ENCODE data around the gene BICDL2.
A peak's percentile ranks its signal among the peaks of the same experiment; 100 is the strongest.

The BICDL2 gene

DNA sequence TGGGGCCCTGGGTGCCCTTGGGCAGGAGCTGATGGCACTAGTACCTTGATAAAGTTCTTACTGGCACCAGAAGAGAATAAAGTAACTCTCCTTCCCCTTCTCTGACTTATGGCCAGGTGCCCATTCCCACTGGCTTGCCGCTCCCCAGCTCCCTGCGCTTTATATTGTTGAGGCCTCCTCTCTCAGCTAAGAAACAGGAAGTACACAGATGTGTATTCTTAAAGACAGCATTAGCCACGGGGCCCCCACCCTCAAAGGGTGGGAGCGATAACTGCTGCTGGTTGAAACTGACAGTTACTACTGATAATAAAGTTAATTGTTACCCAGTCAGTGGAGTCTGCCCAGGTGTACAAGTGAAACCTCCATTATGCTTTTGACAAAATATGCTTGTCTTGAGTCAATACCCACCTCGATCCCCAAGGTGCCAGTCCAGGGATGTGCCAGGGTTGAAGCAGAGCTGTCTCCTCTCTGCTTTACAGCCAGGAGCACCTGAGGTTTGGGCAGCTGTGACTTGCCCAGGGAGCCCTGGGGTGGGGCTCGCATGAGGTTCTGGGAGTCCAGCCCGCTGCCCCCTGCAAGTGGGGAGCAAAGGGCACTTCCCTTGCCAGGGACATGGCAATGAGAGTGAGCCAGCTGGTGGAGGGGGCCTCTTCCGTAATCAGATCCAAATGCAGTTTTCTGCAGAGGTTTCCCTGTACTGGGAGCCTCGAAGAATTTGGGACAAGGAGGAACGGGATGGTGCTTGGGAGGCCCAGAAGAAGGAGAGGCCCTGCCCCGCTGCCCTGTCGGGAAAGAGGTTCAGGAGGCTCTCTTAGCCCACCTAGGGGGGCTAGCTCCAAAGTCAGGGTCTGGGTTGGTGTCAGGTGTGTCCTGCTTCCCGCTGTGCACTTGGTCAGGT is 29.4 kb downstream of the BICDL2 start:
- DNase-seq: no peak

DNA sequence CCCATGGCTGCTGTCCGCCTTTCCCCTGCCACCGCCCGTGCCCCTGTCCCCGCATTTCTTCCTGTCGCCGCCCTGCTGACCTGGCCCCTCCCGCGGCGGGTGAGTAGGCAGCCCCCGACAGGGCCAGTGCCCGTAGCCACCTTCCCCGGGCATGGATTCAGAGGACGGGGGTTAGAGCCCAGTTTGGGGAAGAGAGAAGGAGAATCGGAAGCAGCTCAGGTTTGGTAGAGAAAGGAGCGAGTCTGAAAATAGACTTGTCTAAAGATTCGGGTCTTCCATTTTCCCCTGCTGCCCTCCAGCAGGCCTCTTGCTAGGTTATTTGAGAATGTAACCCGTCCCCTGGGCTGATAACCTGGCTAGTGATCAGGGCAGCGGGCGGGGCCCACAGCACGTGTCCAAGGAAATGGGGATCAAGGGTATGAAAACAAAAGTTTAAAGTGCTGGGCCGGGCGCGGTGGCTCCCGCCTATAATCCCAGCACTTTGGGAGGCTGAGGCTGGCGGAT is 31.9 kb downstream of the BICDL2 start:
- no peak for DNase-seq

DNA sequence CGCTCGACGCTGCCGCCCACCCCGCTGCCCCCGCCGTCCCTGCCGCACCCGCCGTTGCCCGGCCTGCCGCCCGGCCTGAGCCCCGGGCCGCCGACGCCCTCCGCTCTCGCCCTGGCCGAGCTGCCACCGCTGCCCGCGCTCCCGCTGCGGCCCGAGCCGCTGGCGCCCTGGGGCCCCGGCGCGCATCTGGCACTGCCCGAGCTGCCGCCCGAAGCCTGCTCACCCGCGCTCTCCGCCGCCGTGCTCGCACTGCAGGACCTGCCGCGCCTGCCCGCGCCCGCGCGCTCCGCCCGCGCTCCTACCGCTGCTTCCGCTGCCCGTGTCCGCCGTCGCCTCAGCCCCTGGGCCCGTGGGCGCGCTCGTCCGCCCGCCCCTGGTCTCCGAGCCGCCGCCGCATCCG is 32.4 kb downstream of the BICDL2 start:
- DNase-seq: no peak

DNA sequence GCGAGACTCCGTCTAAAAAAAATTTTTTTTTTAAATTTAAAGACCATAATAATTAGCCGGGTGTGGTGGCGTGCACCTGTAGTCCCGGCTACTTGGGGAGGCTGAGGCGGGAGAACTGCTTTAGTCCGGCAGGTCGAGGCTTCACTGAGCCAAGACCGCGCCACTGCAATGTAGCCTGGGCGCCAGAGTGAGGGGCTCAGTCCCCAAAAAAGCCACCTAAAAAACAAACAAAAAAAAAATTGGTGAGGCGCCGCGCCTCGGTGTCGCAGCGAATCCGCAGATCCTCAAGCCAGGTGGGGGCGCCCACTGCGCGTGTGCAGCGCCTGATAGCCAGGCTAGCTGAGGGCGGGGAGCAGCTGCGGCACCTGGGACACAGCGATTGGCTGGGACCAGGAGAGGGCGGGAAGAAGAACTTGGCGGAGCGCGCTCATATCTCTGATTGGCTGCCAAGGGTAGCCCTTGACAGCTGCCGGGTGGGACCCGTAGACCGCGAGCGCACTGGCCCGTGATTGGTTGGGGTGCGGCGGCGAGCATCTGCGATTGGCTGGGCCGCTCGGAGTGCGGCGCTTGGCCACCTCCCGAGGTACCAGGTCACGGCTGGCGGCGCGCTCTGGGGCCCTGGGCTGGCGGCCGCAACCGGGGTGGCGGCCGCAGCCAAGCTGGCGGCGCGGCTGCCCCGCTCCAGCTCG is 33.0 kb downstream of the BICDL2 start:
- peak; percentile 90 for DNase-seq

DNA sequence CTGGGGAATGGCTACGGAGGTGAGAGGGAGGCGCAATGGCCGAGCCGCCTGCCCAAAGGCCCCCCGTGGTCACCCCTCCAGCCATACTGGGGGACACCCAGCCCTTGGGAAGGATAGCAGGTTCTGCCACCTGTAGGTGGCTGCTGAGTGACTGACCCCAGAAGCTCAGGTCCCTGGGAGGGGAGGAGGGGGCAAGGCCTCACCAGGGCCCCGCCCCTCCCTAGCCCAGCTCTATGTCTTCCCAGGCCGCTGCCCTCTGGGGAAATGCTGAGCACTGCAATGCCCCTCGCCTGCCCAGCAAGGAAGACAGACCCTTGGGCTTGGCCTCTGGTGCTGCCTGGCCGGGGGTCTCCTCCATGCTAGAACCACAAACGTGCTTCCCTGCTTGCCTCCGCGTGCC is 35.4 kb downstream of the BICDL2 start:
- DNase-seq: no peak

DNA sequence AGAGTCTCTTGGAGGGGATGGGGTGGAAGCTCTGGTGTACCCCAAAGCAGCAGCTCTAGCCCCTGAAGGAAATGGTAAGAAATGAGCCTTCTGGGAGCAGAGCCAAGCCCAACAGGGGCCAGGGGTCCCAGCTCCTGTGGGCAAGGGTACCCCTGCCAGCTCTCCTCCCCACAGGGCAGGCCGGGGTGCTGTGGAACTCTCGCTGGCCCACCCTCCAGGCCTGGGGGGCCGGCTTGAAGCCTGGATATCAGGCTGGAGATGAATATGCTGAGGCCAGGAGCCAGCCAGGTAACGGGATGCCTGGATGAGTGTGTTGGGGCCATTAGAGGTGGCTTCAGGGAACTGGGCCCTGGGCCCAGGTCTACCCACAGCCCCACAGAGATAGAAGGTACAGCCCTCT is 36.2 kb downstream of the BICDL2 start:
- no peak for DNase-seq

DNA sequence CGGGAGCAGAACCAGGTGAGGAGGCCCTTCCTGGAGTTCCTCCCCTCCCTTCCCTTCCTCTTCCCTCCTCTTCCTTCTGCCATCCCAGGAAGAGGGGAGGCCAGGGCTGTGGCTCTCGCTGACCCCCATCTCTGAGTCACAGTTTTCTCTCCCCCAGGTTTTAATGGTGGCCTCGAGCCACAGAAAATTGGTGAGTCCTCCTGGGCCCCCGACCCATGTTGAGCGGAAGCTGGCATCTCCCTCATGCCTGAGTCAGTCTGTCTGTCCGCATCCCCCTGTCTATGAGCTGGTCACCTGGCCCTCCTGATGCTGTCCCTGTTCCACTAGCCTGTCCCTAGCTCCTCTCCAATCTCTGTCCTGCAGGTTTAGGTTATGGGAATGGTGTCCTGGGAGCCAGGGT is 36.8 kb downstream of the BICDL2 start:
- no peak for DNase-seq

DNA sequence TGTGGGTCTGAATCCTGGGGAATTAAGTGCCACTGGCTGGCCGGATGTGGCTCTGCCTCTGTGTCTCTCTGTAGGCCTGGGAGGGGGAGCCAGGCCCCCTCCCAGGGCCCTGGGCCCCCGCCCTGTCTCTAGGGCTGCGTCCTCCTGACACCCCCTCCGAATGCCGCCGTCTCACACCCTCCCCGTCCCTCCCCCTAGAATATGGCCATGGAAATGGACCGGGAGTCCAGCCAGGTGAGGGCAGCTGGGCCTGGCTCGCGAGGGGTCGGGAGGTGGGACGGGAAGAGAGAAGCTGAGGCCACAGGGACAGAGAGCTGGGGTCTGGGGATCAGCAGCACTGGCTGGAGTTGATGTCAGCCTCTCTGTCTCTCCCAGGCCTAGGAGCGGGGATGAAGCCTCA is 40.4 kb downstream of the BICDL2 start:
- no peak for DNase-seq

DNA sequence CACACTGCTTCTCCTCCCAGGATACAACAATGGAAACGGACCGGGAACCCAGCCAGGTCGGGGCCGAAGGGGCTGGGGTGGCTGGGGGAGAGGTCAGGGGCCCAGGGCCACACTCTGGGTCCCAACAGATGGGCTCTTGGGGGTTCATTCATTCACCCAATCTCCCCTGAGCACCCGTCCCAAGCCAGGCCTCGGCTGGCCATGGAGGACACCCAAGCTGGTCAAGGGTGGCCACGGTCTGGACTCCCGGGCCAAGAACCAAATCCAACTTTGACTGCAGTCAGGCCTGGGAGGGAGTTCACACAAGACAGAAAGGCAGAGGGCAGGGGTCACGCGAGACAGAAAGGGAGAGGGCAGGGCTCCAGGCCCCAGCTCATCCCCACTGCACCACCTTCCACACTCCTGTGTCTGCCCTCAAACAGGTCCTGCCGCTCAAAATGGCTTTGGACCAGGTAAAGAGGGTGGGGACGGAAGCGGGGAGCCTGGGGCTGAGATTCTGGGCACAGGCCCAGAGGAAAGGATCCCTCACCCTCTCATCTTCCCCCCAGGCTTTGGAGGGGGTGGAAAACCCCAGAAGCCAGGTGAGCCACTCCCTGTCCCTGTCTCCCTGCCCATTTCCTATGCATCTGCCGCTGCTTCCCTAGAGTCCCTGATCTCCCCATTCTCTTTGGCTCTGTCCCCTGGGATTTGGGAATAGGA is 44.2 kb downstream of the BICDL2 start:
- DNase-seq: no peak

DNA sequence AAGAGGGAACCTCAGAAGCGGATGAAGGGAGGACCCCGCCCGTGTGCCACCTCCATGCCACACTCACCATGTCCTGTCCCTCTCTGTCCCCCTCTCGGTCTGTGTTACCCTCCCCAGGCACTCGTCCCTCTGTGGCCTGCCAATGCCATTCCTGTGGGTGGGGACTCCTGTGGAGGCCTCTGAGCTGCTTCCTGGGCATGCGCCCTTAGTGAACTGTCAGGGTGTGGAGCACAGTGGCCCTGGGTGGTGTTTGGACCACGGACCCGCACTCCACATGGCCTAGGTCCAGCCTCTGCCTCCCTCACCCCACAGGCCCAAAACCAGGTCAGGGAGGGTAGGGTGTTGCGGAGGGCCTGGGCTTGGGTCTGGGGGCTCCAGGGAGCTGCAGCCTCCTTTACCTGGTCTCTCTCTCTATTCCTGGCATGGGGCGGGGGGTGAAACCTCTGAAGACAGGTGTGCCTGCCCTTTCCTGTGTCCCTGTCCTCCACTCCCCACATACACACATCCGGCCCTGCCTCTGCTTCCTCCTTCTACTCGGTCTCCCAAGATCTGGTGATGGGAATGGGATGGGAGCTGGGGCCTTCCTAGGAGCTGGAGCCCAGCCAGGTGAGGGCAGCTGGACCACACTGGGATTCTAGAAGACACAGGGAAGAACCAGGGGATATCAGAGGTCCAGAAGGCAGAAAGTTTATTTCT is 45.0 kb downstream of the BICDL2 start:
- DNase-seq: no peak

DNA sequence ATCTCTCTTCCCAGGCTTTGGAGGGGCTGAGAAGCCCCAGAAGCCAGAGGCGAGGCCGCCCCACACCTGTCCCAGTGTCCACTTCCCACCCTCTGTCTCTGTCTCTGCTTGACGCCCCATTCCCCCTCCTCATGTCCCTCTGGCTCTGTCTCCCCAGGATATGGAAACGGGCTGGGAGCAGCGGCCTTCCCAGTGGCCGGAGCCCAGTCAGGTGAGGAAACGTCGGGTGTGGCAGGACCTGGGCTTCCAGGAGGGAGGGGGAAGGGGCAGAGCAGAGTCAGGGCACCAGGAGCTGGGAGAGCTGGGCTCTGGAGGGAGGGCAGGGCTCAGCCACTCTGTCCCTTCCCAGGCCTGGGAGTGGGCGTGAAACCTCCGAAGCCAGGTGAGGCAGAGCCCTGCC is 45.9 kb downstream of the BICDL2 start:
- DNase-seq: no peak

DNA sequence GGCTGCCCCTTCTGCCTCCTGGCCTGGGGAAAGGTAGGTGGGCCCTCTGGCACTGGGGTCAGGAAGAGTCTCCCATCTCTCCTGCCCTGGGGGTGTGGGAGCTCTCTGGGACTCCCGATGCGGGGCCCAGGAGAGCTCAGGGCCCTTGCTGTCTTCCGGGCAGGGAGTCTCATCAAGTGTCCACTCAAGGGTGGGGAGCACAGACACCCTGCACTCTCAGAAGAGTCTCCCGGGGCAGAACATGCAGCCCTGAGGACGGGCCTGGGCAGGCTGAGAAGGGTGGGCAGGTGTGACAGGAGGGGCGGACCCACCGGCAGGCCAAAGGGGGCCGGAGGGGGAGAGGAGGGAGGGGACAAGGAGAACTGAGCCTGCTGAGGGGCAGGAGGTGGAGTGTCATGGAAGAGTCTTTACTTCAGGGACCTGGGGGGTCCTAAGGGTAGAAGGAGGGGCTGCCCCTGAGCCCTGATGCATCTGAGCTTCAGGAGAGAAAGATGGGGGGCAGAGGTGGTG is 48.1 kb downstream of the BICDL2 start:
- DNase-seq: no peak

DNA sequence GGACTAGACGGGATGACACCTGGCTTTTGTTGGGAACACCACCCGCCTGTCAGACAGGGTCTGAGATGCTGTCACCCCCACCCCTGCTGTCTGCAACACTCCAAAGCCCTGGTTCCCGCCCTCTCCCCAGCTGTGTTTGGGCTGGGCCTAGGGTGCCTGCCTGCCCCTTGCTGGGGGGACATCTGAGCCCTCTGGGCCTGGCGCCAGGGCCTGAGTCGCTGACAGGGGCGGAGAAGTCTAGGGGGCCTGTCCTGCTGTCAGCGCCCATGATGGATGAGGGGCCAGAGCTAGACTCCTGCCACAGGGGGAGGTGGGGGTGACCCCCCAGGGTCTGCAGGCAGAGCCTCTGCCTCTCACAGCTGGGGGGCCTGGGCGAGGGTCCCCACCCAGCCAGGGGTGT is 48.9 kb downstream of the BICDL2 start:
- no peak for DNase-seq

DNA sequence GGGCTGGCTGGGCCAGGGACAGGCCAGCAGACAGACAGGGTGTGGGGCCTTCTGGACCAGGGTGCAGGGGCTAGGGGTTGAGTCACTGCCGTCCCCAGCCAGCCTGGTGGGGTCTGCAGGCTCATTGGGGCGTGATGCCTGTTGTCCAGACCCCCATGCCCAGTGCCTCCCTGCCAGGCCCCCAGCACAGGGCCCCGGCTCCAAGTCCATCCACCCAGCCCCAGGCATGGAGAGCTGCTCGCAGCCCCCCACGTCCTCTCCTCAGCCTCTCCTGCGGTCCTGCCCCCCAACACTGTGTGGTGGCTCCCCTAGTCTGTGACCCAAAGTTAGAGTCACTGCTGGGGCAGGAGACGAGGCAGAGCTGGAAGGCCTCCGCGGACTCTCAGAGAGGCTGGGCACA is 49.5 kb downstream of the BICDL2 start:
- DNase-seq: no peak

DNA sequence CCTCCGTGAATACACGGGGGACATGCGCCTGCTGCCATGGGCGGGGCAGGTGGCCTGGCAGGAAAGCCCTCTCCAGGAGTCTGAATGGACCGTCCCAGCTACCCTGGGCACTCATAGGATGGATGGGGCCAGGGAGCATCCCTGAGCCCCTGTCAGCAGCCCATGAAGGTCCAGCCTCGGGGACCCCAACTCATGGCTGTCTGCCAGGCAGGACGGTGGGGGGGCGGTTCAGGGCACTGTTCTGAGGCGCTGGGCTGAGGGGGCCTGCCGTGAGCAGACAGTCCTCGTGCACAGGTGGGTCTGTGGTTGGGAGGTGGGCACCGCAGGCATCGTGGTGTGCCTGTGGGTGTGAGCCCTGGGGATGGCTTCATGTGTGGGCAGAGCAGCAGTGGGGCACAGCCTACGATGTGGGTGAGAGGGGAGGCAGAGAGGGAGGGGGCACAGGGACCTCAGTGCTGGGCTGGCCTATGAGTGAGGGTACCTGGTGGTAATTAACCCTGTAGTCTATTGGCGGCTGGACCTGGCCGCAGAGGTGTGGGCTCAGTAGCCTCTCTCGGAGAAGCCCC is 50.0 kb downstream of the BICDL2 start:
- DNase-seq: no peak

DNA sequence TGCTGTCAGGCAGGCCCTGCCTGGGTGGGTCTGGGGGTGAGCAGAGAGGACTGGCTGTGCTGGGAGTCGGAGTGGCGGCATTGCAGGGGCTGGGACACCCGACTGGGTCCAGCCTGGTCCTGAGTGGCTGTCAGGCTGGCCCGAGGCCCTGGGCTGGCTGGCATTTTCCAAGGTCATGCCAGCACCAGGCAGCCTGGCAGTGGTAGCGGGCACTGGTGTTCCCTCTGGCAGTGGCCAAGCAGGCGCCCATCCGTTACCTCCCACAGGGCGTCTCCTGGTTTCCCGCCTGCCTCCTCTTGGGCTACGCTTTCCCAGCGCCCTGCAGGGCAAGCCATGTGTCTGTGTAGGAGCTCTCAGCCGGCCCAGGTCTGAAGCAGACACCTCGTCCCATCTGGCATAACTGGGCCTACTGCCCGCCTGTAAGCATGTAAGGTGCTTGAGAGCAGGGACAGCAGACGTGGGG is 50.8 kb downstream of the BICDL2 start:
- DNase-seq: no peak

DNA sequence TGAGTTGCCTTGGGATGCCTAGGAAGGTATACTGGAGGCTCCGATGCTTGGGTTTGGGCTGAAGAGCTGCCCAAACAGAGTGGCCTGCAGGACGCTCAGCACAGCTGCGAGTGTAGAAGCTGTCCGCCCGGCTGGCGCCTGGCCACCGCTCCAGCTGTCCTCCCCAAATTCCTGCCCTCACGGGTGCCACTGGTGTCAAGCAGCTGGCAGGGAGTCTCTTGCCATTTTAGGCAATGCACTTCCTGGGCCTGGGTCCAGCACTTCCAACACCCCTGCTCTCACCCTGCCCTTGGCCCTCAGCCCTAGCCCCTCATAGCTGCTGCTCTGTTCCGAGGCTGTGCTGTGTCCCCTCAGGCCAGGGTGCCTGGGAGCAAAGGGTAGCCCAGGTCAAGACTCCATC is 51.3 kb downstream of the BICDL2 start:
- DNase-seq: no peak

DNA sequence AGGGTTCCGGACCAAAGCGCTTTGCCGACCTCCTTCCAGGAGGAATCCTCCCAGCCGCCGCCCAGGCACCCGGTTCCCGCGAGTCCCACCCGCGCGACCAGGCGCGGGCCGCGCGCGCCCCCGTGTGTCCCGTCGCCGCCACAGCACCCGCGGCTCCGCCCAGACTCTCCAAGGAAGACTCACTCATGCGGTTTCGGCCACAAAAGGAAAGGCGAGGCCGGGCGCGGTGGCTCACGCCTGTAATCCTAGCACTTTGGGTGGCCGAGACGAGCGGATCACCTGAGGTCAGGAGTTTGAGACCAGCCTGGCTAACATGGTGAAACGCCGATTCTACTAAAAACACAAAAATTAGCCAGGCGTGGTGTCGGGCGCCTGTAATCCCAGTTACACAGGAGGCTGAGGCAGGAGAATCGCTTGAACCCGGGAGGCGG is 53.0 kb downstream of the BICDL2 start:
- no peak for DNase-seq

DNA sequence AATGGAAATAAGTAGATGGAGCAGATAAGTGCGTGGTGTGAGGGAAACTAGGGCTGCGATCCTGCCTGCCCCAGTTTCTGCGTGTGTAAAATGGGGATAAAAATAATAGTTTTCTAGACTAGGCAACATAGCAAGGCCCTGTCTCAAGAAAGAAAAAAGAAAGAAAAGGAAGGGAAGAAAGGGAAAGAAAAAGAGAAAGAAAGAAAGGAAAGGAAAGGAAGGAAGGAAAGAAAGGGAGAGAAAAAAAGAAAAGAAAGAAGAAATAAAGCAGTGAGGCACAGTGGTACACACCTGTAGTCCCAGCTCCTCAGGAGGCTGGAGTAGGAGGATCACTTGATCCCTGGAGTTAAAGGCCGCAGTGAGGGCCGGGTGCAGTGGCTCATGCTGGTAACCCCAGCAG is 54.3 kb downstream of the BICDL2 start:
- no peak for DNase-seq

DNA sequence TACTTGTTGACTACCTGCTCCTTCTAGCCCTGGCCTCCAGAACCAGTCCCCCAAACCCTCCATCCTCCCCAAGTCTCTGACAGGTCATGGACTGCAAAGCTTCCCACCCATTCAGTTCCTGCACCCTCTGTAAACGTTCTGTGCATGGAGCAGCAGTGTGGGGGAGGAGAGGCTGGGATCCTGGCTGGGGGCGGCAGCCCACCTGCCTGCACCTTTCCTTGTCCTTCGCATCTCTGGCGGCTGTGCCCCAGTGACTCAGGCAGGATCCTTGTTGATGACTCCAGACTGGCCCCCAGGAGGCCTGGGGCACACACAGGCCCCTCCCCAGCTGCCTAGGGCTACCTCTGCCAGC is 54.9 kb downstream of the BICDL2 start:
- DNase-seq: no peak

DNA sequence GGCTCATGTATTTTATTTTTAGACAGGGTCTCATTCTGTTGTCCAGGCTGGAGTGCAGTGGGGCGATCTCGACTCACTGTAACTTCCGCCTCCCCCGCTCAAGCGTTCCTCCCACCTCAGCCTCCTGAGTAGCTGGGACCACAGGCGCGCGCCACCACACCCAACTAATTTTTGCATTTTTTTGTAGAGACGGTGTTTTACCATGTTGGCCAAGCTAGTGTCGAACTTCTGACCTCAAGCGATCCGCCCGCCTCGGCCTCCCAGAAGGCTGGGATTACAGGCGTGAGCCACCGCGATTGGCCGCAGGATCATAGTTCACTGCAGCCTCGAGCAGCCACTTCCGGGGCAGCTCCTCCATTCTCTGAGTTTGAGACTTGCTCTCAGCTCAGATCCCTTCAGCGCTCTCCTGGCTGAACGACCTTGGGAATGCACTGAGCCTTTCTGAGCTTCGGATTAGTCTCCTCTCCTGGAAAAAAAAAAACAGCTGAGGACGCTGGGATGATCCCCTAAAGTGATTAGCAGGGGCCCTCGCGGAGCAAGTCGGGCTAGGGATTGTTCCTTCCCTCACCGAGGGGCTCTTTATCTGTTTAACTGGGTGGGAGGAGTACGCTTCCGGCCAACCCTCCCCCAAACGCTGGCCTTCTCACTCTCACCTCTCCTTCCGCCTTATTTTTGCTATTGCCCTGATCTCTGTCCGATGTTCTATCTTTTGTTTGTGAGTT is 55.4 kb downstream of the BICDL2 start:
- DNase-seq: no peak

Measured in NCI-H1105 (cell line).